Liver (tissue), 9 donors: Measurements from ENCODE around the gene NYAP1. TPM values are rescaled to one million over a fixed set of nuclear protein-coding genes. Genes with fewer than 3 reads are reported as not detected.
A peak's percentile ranks its signal among the peaks of the same experiment; 100 is the strongest.

Experiments
- DNase-seq: peaks from one replicate; pipeline ENCODE4 v3.0.0-alpha.2; 2017; ENCODE audit warnings: low spot score
- H3K27ac ChIP-seq, 2 donors: one replicate each; pipeline ENCODE4 v1.7.0; 2013; ENCODE audit warnings: inconsistent platforms in 2 of 2, low read length in 2 of 2, control low read depth in 1 of 2, low read depth in 1 of 2, mild to moderate bottlenecking in 1 of 2
- H3K27me3 ChIP-seq, 4 donors: one replicate each; pipeline versions ENCODE4 v1.6.1 to v1.7.0; 2013; ENCODE audit warnings: low read length in 3 of 4, inconsistent platforms in 1 of 4, mild to moderate bottlenecking in 1 of 4, moderate library complexity in 1 of 4; ENCODE audit not compliant: control insufficient read depth in 4 of 4, insufficient read depth in 4 of 4
- H3K36me3 ChIP-seq, 4 donors: one replicate each; pipeline versions ENCODE4 v1.6.1 to v1.7.0; 2013; ENCODE audit warnings: low read length in 3 of 4, mild to moderate bottlenecking in 3 of 4, low read depth in 1 of 4, moderate library complexity in 1 of 4; ENCODE audit not compliant: control insufficient read depth in 4 of 4, insufficient read depth in 3 of 4
- H3K4me1 ChIP-seq, 4 donors: one replicate each; pipeline versions ENCODE4 v1.6.1 to v1.7.0; 2013; ENCODE audit warnings: low read length in 3 of 4, mild to moderate bottlenecking in 3 of 4, moderate library complexity in 1 of 4; ENCODE audit not compliant: control insufficient read depth in 4 of 4, insufficient read depth in 4 of 4
- H3K4me3 ChIP-seq, 3 donors: one replicate each; pipeline versions ENCODE4 v1.6.1 to v1.7.0; 2013; ENCODE audit warnings: low read length in 3 of 3, control low read depth in 1 of 3, low read depth in 1 of 3, mild to moderate bottlenecking in 1 of 3
- H3K9ac ChIP-seq, 2 donors: one replicate each; pipeline ENCODE4 v1.7.0; 2013; ENCODE audit warnings: low read length in 2 of 2, mild to moderate bottlenecking in 2 of 2, moderate library complexity in 2 of 2, control low read depth in 1 of 2, low read depth in 1 of 2
- H3K9me3 ChIP-seq, 4 donors: one replicate each; pipeline versions ENCODE4 v1.6.1 to v1.7.0; 2013; ENCODE audit warnings: low read length in 3 of 4; ENCODE audit not compliant: control insufficient read depth in 4 of 4
- EGR1 ChIP-seq, 2 donors: IDR thresholded peaks; 2 replicates each; pipeline ENCODE4 v1.6.1; 2016 to 2018; ENCODE audit warnings: antibody characterized with exemption in 2 of 2, low read depth in 2 of 2
- FOXA1 ChIP-seq: IDR thresholded peaks from 2 replicates; pipeline ENCODE4 v1.6.1; 2016; ENCODE audit warnings: antibody characterized with exemption
- FOXA2 ChIP-seq: IDR thresholded peaks from 2 replicates; pipeline ENCODE4 v1.6.1; 2016; ENCODE audit warnings: antibody characterized with exemption
- GABPA ChIP-seq, 2 donors: IDR thresholded peaks in 1 of 2; conservative IDR thresholded peaks in 1 of 2; 2 replicates each; pipeline ENCODE4 v1.6.1; 2016; ENCODE audit warnings: antibody characterized with exemption in 2 of 2, mild to moderate bottlenecking in 1 of 2, moderate library complexity in 1 of 2
- HNF4A ChIP-seq, 2 donors: conservative IDR thresholded peaks; 2 replicates each; pipeline ENCODE4 v1.6.1; 2016; ENCODE audit warnings: antibody characterized with exemption in 2 of 2, mild to moderate bottlenecking in 2 of 2
- HNF4G ChIP-seq: IDR thresholded peaks from 2 replicates; pipeline ENCODE4 v1.6.1; 2016; ENCODE audit warnings: antibody characterized with exemption
- JUND ChIP-seq, 2 donors: IDR thresholded peaks; 2 replicates each; pipeline ENCODE4 v1.6.1; 2016; ENCODE audit warnings: antibody characterized with exemption in 2 of 2
- NR2F2 ChIP-seq: IDR thresholded peaks from 2 replicates; pipeline ENCODE4 v1.6.1; 2016; ENCODE audit warnings: antibody characterized with exemption
- RAD21 ChIP-seq, 2 donors: IDR thresholded peaks; 2 replicates each; pipeline ENCODE4 v1.6.1; 2016; ENCODE audit warnings: antibody characterized with exemption in 2 of 2, mild to moderate bottlenecking in 2 of 2
- RXRA ChIP-seq, 2 donors: IDR thresholded peaks; 2 replicates each; pipeline ENCODE4 v1.6.1; 2017 to 2018; ENCODE audit warnings: antibody characterized with exemption in 2 of 2, mild to moderate bottlenecking in 1 of 2
- SP1 ChIP-seq: IDR thresholded peaks from 2 replicates; pipeline ENCODE4 v1.6.1; 2018; ENCODE audit warnings: antibody characterized with exemption, mild to moderate bottlenecking
- TAF1 ChIP-seq: conservative IDR thresholded peaks from 2 replicates; pipeline ENCODE4 v1.6.1; 2016; ENCODE audit warnings: antibody characterized with exemption, mild to moderate bottlenecking
- YY1 ChIP-seq: IDR thresholded peaks from 2 replicates; pipeline ENCODE4 v1.6.1; 2016; ENCODE audit warnings: antibody characterized with exemption, mild to moderate bottlenecking
- WGBS: extraction: QIAGEN DNeasy Blood & Tissue Kit; methylation state at CpG from one replicate; pipeline ENCODE4 v1.1.7; 2013; 5-methylcytosine and 5-hydroxymethylcytosine counted together
- polyA plus RNA-seq, 2 donors: library from polyadenylated mRNA; stranded (reverse) in 1 of 2; unstranded in 1 of 2; fragments of 200-250 nt in 1 of 2; fragments of >200 nt in 1 of 2; fragmentation: Nextera tagmentation in 1 of 2; extraction: Ambion mirVana in 1 of 2; gene quantifications; one replicate each; pipeline versions ENCODE4 v1.2.1 to v1.2.3, GENCODE V29; 2013 to 2015
- total RNA-seq, 2 donors: library from RNA; depleted of rRNA; stranded (reverse); fragments of >200 nt; gene quantifications; one replicate each; pipeline ENCODE4 v1.2.3, GENCODE V29; 2014
- TF ChIP-seq, protein P1 (sequence below): IDR thresholded peaks from 2 replicates; pipeline ENCODE4 v1.6.1; 2016; ENCODE audit warnings: antibody characterized with exemption
- TF ChIP-seq, protein P2 (sequence below): IDR thresholded peaks from 2 replicates; pipeline ENCODE4 v1.6.1; 2016; ENCODE audit warnings: antibody characterized with exemption
- TF ChIP-seq, protein P3 (sequence below): IDR thresholded peaks from 2 replicates; pipeline ENCODE4 v1.6.1; 2016; ENCODE audit warnings: antibody characterized with exemption, mild to moderate bottlenecking
- TF ChIP-seq, protein P4 (sequence below): fragments of 150-350 bp; IDR thresholded peaks from 2 replicates; pipeline ENCODE4 v1.5.1; 2017; ENCODE audit warnings: improper control_type of control experiment, low read depth, low read length; ENCODE audit not compliant: missing input control
- TF ChIP-seq, protein P5 (sequence below): IDR thresholded peaks from 2 replicates; pipeline ENCODE4 v1.6.1; 2016; ENCODE audit warnings: antibody characterized with exemption
- donor health status: healthy.
- donor health status: healthy.
- donor health status: healthy.
- donor health status: healthy.
- donor health status: healthy.

The NYAP1 gene
- total and polyA plus RNA-seq, 4 donors = 0.08 to 0.29 (median 0.09) TPM; not detected in 1

DNA sequence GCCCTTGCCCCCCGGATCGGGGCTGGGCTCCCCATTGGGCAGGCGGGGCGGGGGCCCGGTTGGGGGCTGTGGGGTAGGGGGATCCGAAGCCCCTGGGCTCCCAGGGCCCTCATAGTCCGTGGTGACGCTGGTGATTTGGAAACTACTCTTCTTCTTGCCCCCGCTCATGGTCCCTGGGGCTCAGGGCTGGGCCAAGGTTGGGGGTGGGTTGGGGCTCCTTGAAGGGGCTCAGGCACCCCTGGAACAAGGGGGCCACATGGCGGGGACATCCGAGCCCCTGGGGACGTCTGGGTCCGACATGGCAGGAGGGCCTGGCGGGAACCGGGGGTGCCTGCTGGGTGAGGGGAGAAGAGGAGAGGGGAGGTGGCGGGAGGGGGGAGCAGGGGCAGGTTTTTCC, 5.9 kb upstream of the NYAP1 start (continued):
- TF ChIP-seq, protein P1, sequence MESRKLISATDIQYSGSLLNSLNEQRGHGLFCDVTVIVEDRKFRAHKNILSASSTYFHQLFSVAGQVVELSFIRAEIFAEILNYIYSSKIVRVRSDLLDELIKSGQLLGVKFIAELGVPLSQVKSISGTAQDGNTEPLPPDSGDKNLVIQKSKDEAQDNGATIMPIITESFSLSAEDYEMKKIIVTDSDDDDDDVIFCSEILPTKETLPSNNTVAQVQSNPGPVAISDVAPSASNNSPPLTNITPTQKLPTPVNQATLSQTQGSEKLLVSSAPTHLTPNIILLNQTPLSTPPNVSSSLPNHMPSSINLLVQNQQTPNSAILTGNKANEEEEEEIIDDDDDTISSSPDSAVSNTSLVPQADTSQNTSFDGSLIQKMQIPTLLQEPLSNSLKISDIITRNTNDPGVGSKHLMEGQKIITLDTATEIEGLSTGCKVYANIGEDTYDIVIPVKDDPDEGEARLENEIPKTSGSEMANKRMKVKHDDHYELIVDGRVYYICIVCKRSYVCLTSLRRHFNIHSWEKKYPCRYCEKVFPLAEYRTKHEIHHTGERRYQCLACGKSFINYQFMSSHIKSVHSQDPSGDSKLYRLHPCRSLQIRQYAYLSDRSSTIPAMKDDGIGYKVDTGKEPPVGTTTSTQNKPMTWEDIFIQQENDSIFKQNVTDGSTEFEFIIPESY = no peak

DNA sequence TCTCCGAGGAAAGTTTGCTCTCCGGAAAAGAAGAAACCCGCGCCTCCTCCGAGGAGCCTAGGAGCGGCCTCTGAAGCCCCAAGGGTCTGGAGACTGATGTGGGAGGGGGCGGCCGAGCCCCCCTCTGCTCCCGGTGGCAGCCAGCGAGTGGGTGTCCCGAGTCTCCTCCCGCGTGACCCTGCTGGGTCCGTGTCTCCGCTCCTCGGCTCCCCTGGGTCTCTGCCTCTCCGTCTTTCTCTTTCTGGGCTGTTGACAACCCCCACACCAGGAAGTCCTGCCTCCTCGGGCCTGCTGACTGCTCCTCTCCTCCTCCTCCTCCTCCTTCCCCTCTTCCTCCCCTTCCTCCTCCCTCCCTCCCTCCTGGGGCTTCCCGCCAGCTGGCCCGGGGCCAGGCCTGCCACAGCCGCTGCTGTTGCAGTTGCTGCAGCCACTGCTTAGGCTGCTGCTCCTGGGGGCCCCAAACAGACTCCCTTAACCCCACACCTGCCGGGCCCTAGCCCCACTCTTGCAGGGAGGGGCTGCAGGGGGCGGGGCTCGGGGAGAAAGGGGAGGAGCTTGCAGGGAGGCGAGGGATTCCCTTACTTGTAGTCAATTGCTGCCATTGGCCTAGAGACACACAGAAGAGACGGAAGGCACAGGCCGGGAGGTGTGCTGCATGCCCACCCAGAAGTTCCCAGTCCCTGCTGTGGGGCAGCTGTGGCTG, 4.6 kb upstream of the NYAP1 start, which contains the start of gene TSC22D4:
Gene TSC22D4 (minus strand): TSS at position 257 of the 703 bp plus-strand sequence. CDS start 1,176 bp downstream, outside the sequence.
- peaks cover 0 to 5% (median 2%) of the 10 kb centered on the region in 4 donors for H3K36me3 ChIP-seq
- H3K4me3 ChIP-seq = peak within 1 kb of the TSS; percentile 76 to 96 (median 86)
- TF ChIP-seq FOXA2 = no peak
- TF ChIP-seq TAF1 = no peak
- peak; percentile 38 for TF ChIP-seq NR2F2
- TF ChIP-seq YY1 = no peak
- TF ChIP-seq, protein P1 = no peak
- peak; percentile 20 to 54 for TF ChIP-seq RAD21 (IDR thresholded peaks at IDR 0.05)
- TF ChIP-seq, protein P2, sequence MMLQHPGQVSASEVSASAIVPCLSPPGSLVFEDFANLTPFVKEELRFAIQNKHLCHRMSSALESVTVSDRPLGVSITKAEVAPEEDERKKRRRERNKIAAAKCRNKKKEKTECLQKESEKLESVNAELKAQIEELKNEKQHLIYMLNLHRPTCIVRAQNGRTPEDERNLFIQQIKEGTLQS = no peak
- TF ChIP-seq, protein P3, sequence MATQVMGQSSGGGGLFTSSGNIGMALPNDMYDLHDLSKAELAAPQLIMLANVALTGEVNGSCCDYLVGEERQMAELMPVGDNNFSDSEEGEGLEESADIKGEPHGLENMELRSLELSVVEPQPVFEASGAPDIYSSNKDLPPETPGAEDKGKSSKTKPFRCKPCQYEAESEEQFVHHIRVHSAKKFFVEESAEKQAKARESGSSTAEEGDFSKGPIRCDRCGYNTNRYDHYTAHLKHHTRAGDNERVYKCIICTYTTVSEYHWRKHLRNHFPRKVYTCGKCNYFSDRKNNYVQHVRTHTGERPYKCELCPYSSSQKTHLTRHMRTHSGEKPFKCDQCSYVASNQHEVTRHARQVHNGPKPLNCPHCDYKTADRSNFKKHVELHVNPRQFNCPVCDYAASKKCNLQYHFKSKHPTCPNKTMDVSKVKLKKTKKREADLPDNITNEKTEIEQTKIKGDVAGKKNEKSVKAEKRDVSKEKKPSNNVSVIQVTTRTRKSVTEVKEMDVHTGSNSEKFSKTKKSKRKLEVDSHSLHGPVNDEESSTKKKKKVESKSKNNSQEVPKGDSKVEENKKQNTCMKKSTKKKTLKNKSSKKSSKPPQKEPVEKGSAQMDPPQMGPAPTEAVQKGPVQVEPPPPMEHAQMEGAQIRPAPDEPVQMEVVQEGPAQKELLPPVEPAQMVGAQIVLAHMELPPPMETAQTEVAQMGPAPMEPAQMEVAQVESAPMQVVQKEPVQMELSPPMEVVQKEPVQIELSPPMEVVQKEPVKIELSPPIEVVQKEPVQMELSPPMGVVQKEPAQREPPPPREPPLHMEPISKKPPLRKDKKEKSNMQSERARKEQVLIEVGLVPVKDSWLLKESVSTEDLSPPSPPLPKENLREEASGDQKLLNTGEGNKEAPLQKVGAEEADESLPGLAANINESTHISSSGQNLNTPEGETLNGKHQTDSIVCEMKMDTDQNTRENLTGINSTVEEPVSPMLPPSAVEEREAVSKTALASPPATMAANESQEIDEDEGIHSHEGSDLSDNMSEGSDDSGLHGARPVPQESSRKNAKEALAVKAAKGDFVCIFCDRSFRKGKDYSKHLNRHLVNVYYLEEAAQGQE = no peak
- no peak for TF ChIP-seq RXRA (IDR thresholded peaks at IDR 0.05)
- TF ChIP-seq, protein P4, sequence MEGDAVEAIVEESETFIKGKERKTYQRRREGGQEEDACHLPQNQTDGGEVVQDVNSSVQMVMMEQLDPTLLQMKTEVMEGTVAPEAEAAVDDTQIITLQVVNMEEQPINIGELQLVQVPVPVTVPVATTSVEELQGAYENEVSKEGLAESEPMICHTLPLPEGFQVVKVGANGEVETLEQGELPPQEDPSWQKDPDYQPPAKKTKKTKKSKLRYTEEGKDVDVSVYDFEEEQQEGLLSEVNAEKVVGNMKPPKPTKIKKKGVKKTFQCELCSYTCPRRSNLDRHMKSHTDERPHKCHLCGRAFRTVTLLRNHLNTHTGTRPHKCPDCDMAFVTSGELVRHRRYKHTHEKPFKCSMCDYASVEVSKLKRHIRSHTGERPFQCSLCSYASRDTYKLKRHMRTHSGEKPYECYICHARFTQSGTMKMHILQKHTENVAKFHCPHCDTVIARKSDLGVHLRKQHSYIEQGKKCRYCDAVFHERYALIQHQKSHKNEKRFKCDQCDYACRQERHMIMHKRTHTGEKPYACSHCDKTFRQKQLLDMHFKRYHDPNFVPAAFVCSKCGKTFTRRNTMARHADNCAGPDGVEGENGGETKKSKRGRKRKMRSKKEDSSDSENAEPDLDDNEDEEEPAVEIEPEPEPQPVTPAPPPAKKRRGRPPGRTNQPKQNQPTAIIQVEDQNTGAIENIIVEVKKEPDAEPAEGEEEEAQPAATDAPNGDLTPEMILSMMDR = no peak
- TF ChIP-seq FOXA1 = no peak
- no peak for TF ChIP-seq HNF4A (conservative IDR thresholded peaks at IDR 0.05)
- peak; percentile 59 for TF ChIP-seq SP1
- no peak for TF ChIP-seq HNF4G
- TF ChIP-seq JUND (IDR thresholded peaks at IDR 0.05) = no peak
- TF ChIP-seq, protein P5, sequence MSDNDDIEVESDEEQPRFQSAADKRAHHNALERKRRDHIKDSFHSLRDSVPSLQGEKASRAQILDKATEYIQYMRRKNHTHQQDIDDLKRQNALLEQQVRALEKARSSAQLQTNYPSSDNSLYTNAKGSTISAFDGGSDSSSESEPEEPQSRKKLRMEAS = peak; percentile 69
- peak in 1 of 2 donors; percentile 48 for TF ChIP-seq EGR1 (IDR thresholded peaks at IDR 0.05; ENCODE audit: low read depth in 2 of 2)
- peak in 1 of 2 donors; percentile 70 for TF ChIP-seq GABPA (IDR thresholded peaks at IDR 0.05 in 1 of 2, conservative IDR thresholded peaks at IDR 0.05 in 1 of 2)
- peak; percentile 97 for DNase-seq
- peaks cover 0 to 31% (median 15%) of the 10 kb centered on the region in 4 donors for H3K4me1 ChIP-seq
- no peaks in the 10 kb centered on the region for H3K27me3 ChIP-seq
- H3K9ac ChIP-seq = peak within 1 kb of the TSS; percentile 76 to 90
- no peaks in the 10 kb centered on the region for H3K9me3 ChIP-seq
- 1% methylated on average over 27 of the region's 27 CpGs for WGBS
- H3K27ac ChIP-seq = peak within 1 kb of the TSS; percentile 84 to 90
